ENCODE data around the gene ANO3. TPM values are rescaled to one million over a fixed set of nuclear protein-coding genes. Genes with fewer than 3 reads are reported as not detected.
"Not testable (repeated sequence)": the region's sequence is repeated elsewhere in the genome, so short reads cannot be mapped to it uniquely, and the experiment has no call there.

Gene ANO3
- total RNA-seq, 1 donor from 2014 or later = 1.3 TPM

GRCh38 chr11:26578998-26579661 lies 247.2 kb downstream of the ANO3 start:
- DNase-seq = peak; percentile 17

- no peak for DNase-seq
Observed at GRCh38 chr11:26579683-26580082, 247.8 kb downstream of the ANO3 start.

- DNase-seq = peak; percentile 36
Observed at GRCh38 chr11:26580929-26581328, 249.0 kb downstream of the ANO3 start.

GRCh38 chr11:26583550-26583949 lies 251.6 kb downstream of the ANO3 start:
- no peak for DNase-seq

- DNase-seq = no peak
Observed at GRCh38 chr11:26584818-26585217, 252.9 kb downstream of the ANO3 start.

GRCh38 chr11:26587073-26587472 lies 255.1 kb downstream of the ANO3 start:
- DNase-seq = no peak

GRCh38 chr11:26593691-26594090 lies 261.8 kb downstream of the ANO3 start:
- DNase-seq = no peak

GRCh38 chr11:26595207-26595865 lies 263.4 kb downstream of the ANO3 start:
- not testable (repeated sequence) for DNase-seq

- DNase-seq = not testable (repeated sequence)
Observed at GRCh38 chr11:26597049-26597689, 265.2 kb downstream of the ANO3 start.

GRCh38 chr11:26597899-26598298 lies 266.0 kb downstream of the ANO3 start:
- DNase-seq = no peak

- DNase-seq = no peak
Observed at GRCh38 chr11:26599425-26599824, 267.5 kb downstream of the ANO3 start.

- DNase-seq = no peak
Observed at GRCh38 chr11:26599876-26600434, 268.0 kb downstream of the ANO3 start.

GRCh38 chr11:26607725-26608506 lies 276.0 kb downstream of the ANO3 start:
- DNase-seq = no peak

GRCh38 chr11:26608507-26609146 lies 276.7 kb downstream of the ANO3 start:
- no peak for DNase-seq

- no peak for DNase-seq
Observed at GRCh38 chr11:26613759-26614158, 281.8 kb downstream of the ANO3 start.

GRCh38 chr11:26618441-26618840 lies 286.5 kb downstream of the ANO3 start:
- no peak for DNase-seq

- no peak for DNase-seq
Observed at GRCh38 chr11:26620282-26621045, 288.5 kb downstream of the ANO3 start.

- no peak for DNase-seq
Observed at GRCh38 chr11:26621132-26621531, 289.2 kb downstream of the ANO3 start.

GRCh38 chr11:26622181-26622580 lies 290.3 kb downstream of the ANO3 start:
- peak; percentile 28 for DNase-seq

- DNase-seq = no peak
Observed at GRCh38 chr11:26623076-26623659, 291.2 kb downstream of the ANO3 start.

- no peak for DNase-seq
Observed at GRCh38 chr11:26626346-26626745, 294.4 kb downstream of the ANO3 start.
